Immature natural killer cell (primary cell): ENCODE results near the gene CCL11. TPM values are rescaled to one million over a fixed set of nuclear protein-coding genes. Genes with fewer than 3 reads are reported as not detected.

ENCODE experiments used
- DNase-seq, 3 donors: peaks; one replicate each; pipeline ENCODE4 v3.0.0; 2022; ENCODE audit warnings: mixed read lengths in 1 of 3
- H3K27ac Mint-ChIP-seq, 6 donors: one replicate each; pipeline ENCODE4 v1.8.0; 2020; ENCODE audit warnings: mixed read lengths in 6 of 6, mild to moderate bottlenecking in 5 of 6, inconsistent platforms in 4 of 6, moderate library complexity in 3 of 6
- H3K27me3 Mint-ChIP-seq, 3 donors: one replicate each; pipeline ENCODE4 v1.8.0; 2020 to 2021; ENCODE audit warnings: low read depth in 3 of 3, mild to moderate bottlenecking in 3 of 3, mixed read lengths in 3 of 3, moderate library complexity in 3 of 3, inconsistent platforms in 1 of 3
- H3K36me3 Mint-ChIP-seq, 3 donors: one replicate each; pipeline ENCODE4 v1.8.0; 2020; ENCODE audit warnings: mixed read lengths in 3 of 3, inconsistent platforms in 2 of 3, mild to moderate bottlenecking in 2 of 3
- H3K4me1 Mint-ChIP-seq, 2 donors: one replicate each; pipeline ENCODE4 v1.8.0; 2020; ENCODE audit warnings: inconsistent platforms in 2 of 2, mild to moderate bottlenecking in 2 of 2, mixed read lengths in 2 of 2, moderate library complexity in 1 of 2
- H3K4me3 Mint-ChIP-seq, 5 donors: one replicate each; pipeline ENCODE4 v1.8.0; 2020; ENCODE audit warnings: mild to moderate bottlenecking in 5 of 5, mixed read lengths in 5 of 5, inconsistent platforms in 3 of 5, moderate library complexity in 3 of 5
- H3K9me3 Mint-ChIP-seq, 6 donors: one replicate each; pipeline ENCODE4 v1.8.0; 2020; ENCODE audit warnings: mild to moderate bottlenecking in 6 of 6, mixed read lengths in 6 of 6, inconsistent platforms in 4 of 6, moderate library complexity in 3 of 6
- polyA plus RNA-seq, 3 donors: library from polyadenylated mRNA; unstranded; fragments of 300-500 nt; fragmentation: Illumina TruSeq; gene quantifications; one replicate each; pipeline ENCODE4 v1.2.3, GENCODE V29; 2021

The CCL11 gene
- polyA plus RNA-seq, 3 donors from 2014 or later = not detected

DNA sequence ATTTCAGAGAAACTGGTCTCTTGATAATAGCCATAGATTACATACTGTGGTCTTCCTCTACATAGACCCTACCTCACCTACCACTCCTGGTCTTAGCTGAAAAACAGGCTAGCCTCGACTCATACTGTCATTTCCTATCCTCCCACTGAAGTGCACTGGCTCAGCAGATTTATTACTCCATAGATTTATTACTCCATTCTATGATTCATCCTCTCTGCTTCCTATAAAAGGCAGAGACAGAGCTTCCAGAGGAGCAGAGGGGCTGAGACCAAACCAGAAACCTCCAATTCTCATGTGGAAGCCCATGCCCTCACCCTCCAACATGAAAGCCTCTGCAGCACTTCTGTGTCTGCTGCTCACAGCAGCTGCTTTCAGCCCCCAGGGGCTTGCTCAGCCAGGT lies 15.6 kb upstream of the CCL11 start, which contains the start of gene CCL7:
CCL7 (plus strand) TSS at position 253 of the 400 bp plus-strand sequence; CDS start at position 323, 70 bp downstream.
- H3K27ac Mint-ChIP-seq = no peak within 1 kb of the TSS
- peaks cover 0 to 3% (median 0%) of the 10 kb centered on the region in 6 donors for H3K9me3 Mint-ChIP-seq
- peaks cover 3 to 13% (median 9%) of the 10 kb centered on the region in 3 donors for H3K27me3 Mint-ChIP-seq
- H3K4me1 Mint-ChIP-seq = no peaks in the 10 kb centered on the region
- H3K36me3 Mint-ChIP-seq = no peaks in the 10 kb centered on the region
- no peak within 1 kb of the TSS for H3K4me3 Mint-ChIP-seq
- DNase-seq = no peak

DNA sequence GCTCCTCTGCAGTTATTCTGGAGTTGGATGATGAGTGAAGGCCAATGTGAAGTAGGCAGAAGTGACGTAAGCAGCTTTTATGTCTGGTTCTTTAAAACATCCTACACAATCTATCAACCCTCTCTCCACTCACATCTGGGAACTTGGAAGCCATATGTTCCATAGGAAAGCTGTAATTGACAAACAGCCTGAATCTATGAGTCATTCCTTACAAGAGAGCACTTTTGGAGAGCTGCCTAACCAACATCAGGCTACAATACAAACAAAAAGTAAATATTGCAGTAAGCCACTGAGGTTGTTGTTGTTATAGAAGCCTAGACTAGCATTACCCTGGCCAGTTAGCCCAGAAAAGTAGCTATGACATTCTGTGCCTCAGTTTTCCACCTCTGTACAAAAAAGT lies 9.7 kb upstream of the CCL11 start:
- H3K36me3 Mint-ChIP-seq = no peaks in the 10 kb centered on the region
- no peak overlapping the region for H3K4me3 Mint-ChIP-seq
- H3K9me3 Mint-ChIP-seq = no peaks in the 10 kb centered on the region
- H3K27ac Mint-ChIP-seq = no peak overlapping the region
- peaks cover 3 to 18% (median 12%) of the 10 kb centered on the region in 3 donors for H3K27me3 Mint-ChIP-seq
- DNase-seq = no peak
- no peaks in the 10 kb centered on the region for H3K4me1 Mint-ChIP-seq

GRCh38 chr17:34276826-34277225 lies 8.7 kb upstream of the CCL11 start:
- no peaks in the 10 kb centered on the region for H3K4me1 Mint-ChIP-seq
- peaks cover 3 to 22% (median 11%) of the 10 kb centered on the region in 3 donors for H3K27me3 Mint-ChIP-seq
- no peaks in the 10 kb centered on the region for H3K36me3 Mint-ChIP-seq
- no peak overlapping the region for H3K4me3 Mint-ChIP-seq
- no peak overlapping the region for H3K27ac Mint-ChIP-seq
- no peak for DNase-seq
- H3K9me3 Mint-ChIP-seq = no peaks in the 10 kb centered on the region

GRCh38 chr17:34283571-34283970 lies 2.0 kb upstream of the CCL11 start:
- no peak for DNase-seq
- Mint-ChIP-seq H3K27me3 (peaks cover 7 to 19% (median 8%) of the 10 kb centered on the region in 3 donors), H3K4me3 (no peak overlapping the region), H3K36me3 (no peaks in the 10 kb centered on the region), H3K4me1 (no peaks in the 10 kb centered on the region), H3K9me3 (no peaks in the 10 kb centered on the region), H3K27ac (no peak overlapping the region)

GRCh38 chr17:34287875-34288274 lies 2.3 kb downstream of the CCL11 start:
- H3K27me3 Mint-ChIP-seq = peaks cover 3 to 9% (median 8%) of the 10 kb centered on the region in 3 donors
- no peak for DNase-seq
- no peak overlapping the region for H3K27ac Mint-ChIP-seq
- no peaks in the 10 kb centered on the region for H3K4me1 Mint-ChIP-seq
- H3K9me3 Mint-ChIP-seq = no peaks in the 10 kb centered on the region
- H3K36me3 Mint-ChIP-seq = no peaks in the 10 kb centered on the region
- H3K4me3 Mint-ChIP-seq = no peak overlapping the region

DNA sequence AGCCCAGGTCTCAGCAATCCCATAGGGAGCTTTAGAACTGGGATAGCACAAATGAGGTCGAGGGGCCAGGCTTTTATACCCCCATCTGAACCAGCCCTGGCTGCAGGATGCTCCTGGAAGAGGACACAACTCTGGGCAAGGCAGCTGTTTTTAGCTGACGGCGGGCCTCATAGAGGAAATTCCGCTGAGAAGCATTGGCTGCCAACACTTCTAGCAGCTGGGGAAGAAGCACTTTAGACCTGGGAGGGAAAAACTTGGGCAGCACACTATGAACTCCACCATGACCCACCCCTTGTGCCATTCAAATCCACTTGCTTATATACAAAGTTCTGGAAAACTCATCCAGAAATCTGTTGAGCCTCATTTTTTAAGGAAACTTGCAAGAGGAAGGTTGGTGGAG lies 5.0 kb downstream of the CCL11 start:
- no peaks in the 10 kb centered on the region for H3K9me3 Mint-ChIP-seq

GRCh38 chr17:34291721-34292348 lies 6.3 kb downstream of the CCL11 start:
- no peak overlapping the region for H3K27ac Mint-ChIP-seq
- H3K36me3 Mint-ChIP-seq = no peaks in the 10 kb centered on the region
- no peaks in the 10 kb centered on the region for H3K4me1 Mint-ChIP-seq
- no peaks in the 10 kb centered on the region for H3K9me3 Mint-ChIP-seq
- DNase-seq = no peak
- peaks cover 1 to 7% (median 3%) of the 10 kb centered on the region in 3 donors for H3K27me3 Mint-ChIP-seq
- H3K4me3 Mint-ChIP-seq = no peak overlapping the region

More for the DNA sequence above, 5.0 kb downstream of the CCL11 start:
- H3K36me3 Mint-ChIP-seq = no peaks in the 10 kb centered on the region
- H3K27ac Mint-ChIP-seq = no peak overlapping the region
- H3K4me1 Mint-ChIP-seq = no peaks in the 10 kb centered on the region
- peaks cover 3 to 9% (median 3%) of the 10 kb centered on the region in 3 donors for H3K27me3 Mint-ChIP-seq
- no peak for DNase-seq
- H3K4me3 Mint-ChIP-seq = no peak overlapping the region

DNA sequence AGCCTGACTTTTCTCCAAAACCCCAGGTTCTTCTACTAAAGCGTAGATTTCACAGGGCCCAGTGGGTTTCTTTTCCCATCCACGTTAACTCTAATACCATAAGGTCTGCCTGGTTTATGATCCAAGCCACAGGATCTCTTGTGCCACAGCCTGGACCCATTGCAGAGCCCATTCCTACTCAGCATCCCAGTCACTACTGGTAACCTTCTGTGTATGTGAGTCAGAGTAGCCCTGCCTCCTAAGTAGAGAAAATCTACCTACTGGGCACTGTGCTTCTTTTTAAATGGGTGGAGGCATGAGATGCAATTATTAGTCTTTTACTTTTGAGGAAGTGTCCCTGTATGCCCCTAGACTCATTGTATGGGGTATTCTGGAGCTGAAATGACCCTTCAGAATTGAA lies 13.5 kb downstream of the CCL11 start:
- Mint-ChIP-seq H3K9me3 (peaks cover 0 to 4% (median 0%) of the 10 kb centered on the region in 6 donors), H3K36me3 (no peaks in the 10 kb centered on the region), H3K27me3 (peaks cover 1 to 5% (median 2%) of the 10 kb centered on the region in 3 donors), H3K4me3 (no peak overlapping the region), H3K27ac (no peak overlapping the region), H3K4me1 (no peaks in the 10 kb centered on the region)
- no peak for DNase-seq

DNA sequence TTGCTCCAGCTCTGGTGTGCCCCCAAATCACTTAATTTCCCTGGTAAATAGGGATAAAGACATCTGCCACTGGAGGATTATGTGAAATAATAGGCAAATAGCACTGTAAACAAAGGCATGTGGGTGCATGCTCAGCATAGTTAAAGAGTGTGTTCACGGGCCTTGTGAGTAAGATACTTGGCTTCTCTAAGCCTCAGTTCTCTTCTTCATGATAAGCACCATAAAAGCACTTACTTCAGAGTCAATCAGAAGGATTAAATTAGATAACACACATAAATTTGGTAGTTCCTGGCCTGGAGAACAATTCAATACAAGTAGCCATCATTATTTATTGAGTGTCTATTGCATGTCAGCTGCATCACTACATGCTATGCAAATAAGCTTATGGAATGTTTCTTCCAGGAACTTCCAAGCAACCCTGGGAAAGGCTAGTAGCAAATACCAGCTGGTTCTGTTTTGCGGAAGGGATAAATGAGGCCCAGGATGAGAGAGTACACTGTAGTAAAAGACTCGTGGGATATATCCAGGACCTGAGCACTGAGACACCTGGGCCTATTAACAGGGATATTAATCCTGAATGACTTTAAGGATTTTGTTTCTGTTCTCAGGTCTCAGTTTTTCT lies 14.5 kb downstream of the CCL11 start:
- no peak for DNase-seq
- Mint-ChIP-seq H3K4me3 (no peak overlapping the region), H3K27ac (no peak overlapping the region), H3K9me3 (peaks cover 0 to 4% (median 0%) of the 10 kb centered on the region in 6 donors), H3K27me3 (peaks cover 1 to 5% (median 5%) of the 10 kb centered on the region in 3 donors), H3K36me3 (no peaks in the 10 kb centered on the region), H3K4me1 (no peaks in the 10 kb centered on the region)

DNA sequence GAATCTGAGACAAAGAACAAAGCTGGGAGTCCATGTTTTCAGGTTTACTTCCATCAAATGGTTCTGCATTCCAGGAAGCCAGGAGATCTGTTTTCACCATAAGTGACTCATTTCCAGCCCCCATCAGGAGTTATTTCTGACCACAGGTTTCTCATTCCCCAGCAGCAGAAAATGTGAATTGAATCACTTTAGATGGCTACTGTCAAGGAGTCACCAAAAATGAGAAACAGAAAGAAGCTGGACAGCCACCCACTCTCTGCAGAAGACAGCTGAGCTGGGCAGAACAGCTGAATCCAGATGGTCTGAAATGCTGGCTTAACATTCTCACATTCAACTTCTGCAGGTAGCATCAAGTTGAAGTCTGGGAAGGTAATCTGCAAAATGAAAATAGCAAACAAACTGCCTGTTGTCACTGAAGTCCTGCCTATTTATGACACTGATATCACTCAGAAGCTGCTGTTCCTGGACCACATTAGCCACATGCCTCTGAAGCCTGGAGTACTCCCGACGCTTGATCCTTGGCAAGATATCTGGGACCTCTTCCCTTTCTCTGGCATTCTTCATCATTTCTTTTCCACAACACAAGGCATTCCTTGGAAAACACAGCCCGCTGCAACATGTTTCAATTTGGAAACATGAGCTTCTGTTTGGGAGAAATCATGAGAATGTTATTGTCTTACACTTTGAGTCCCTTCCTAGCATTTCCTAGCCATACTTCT lies 15.3 kb downstream of the CCL11 start:
- Mint-ChIP-seq H3K27ac (no peak overlapping the region), H3K4me1 (no peaks in the 10 kb centered on the region), H3K4me3 (no peak overlapping the region), H3K9me3 (peaks cover 0 to 4% (median 0%) of the 10 kb centered on the region in 6 donors), H3K36me3 (no peaks in the 10 kb centered on the region), H3K27me3 (peaks cover 1 to 5% (median 5%) of the 10 kb centered on the region in 3 donors)
- no peak for DNase-seq

- no peaks in the 10 kb centered on the region for H3K4me1 Mint-ChIP-seq
- peaks cover 0 to 4% (median 0%) of the 10 kb centered on the region in 6 donors for H3K9me3 Mint-ChIP-seq
- no peaks in the 10 kb centered on the region for H3K36me3 Mint-ChIP-seq
- no peak overlapping the region for H3K4me3 Mint-ChIP-seq
- peaks cover 0 to 5% (median 5%) of the 10 kb centered on the region in 3 donors for H3K27me3 Mint-ChIP-seq
- no peak overlapping the region for H3K27ac Mint-ChIP-seq
- no peak for DNase-seq
These were observed 16.4 kb downstream of the CCL11 start for GRCh38 chr17:34301986-34302385.

DNA sequence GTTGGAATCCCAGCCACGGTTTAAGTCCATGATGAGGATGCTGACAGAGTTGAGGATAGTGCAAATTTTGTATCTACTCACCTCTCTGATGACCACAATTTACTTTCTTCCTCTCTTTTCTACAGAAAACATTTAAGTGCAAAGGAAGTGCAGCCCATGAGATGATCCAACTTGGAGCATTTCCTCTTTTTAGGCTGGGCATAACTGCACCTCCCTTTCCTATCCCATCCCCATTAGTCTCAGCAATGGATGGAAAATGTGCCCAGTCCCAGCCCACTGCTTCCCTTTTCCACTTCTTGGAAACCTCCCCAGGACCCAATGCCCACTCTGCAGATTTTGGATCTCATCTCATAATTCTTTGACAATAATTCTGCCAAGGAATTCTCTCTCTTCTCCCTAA lies 17.1 kb downstream of the CCL11 start:
- H3K4me1 Mint-ChIP-seq = no peaks in the 10 kb centered on the region
- H3K9me3 Mint-ChIP-seq = peaks cover 0 to 4% (median 0%) of the 10 kb centered on the region in 6 donors
- H3K36me3 Mint-ChIP-seq = no peaks in the 10 kb centered on the region
- H3K4me3 Mint-ChIP-seq = no peak overlapping the region
- H3K27me3 Mint-ChIP-seq = peaks cover 0 to 5% (median 5%) of the 10 kb centered on the region in 3 donors
- H3K27ac Mint-ChIP-seq = no peak overlapping the region
- no peak for DNase-seq

DNA sequence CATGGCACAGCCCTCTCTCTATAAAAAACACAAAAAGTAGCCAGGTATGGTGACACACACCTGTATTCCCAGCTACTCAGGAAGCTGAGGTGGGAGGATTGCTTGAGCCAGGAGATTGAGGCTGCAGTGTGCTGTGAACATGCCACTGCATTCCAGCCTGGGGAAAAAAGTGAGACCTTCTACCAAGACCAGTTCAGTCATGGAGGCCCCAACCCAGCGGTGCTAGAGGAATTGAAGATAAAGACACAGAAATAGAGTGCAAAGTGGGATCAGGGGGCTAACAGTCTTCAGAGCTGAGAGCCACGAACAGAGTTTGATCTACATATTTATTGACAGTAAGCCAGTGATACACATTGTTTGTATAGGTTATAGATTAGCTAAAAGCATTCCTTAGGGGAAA lies 18.1 kb downstream of the CCL11 start:
- H3K4me3 Mint-ChIP-seq = no peak overlapping the region
- H3K4me1 Mint-ChIP-seq = no peaks in the 10 kb centered on the region
- H3K36me3 Mint-ChIP-seq = no peaks in the 10 kb centered on the region
- peaks cover 0 to 7% (median 5%) of the 10 kb centered on the region in 3 donors for H3K27me3 Mint-ChIP-seq
- peaks cover 0 to 4% (median 0%) of the 10 kb centered on the region in 6 donors for H3K9me3 Mint-ChIP-seq
- DNase-seq = no peak
- no peak overlapping the region for H3K27ac Mint-ChIP-seq

DNA sequence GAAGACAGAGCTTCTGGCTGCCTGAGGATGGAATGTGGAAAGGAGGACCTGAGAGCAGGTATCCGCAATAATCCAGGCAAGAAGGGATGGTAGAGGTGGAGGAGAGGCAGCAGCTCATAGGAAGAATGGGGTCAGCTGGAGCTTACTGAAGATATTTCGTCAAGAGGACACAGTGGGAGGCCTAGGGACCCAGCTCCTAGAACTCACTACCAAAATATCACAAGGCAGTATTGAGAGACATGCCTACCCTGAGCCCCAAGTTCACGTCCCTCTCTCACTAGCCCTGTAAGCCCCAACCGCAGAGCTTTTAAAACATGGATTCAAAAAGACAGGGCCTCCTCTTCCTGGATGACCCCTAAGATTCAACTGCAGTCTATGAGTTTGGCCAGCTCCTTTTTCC lies 19.5 kb downstream of the CCL11 start:
- Mint-ChIP-seq H3K9me3 (no peaks in the 10 kb centered on the region), H3K27me3 (peaks cover 2 to 7% (median 5%) of the 10 kb centered on the region in 3 donors)

More for the DNA sequence above, 19.5 kb downstream of the CCL11 start:
- Mint-ChIP-seq H3K4me1 (no peaks in the 10 kb centered on the region), H3K4me3 (no peak overlapping the region), H3K36me3 (no peaks in the 10 kb centered on the region), H3K27ac (no peak overlapping the region)
- DNase-seq = no peak
